RWPE2 (cell line): ENCODE data around the gene SERINC3.
A peak's percentile ranks its signal among the peaks of the same experiment; 100 is the strongest.

ENCODE experiments used
- ATAC-seq: fragments of 200-7000 bp; cut with Tn5 transposase; 3 replicates; pipeline ENCODE4 v1.9.1; 2021; ENCODE audit warnings: low read depth
- DNase-seq: peaks from one replicate; pipeline ENCODE4 v3.0.0-alpha.2; 2020; ENCODE audit warnings: low spot score
- H3K27ac ChIP-seq: fragments of 450-650 bp; 2 replicates; pipeline ENCODE4 v1.5.1; 2017; ENCODE audit warnings: mild to moderate bottlenecking; ENCODE audit not compliant: poor library complexity, severe bottlenecking
- H3K27me3 ChIP-seq: fragments of 250-450 bp; sonication (Bioruptor Pico); 2 replicates; pipeline ENCODE4 v1.5.1; 2021; ENCODE audit warnings: mild to moderate bottlenecking, moderate library complexity; ENCODE audit not compliant: insufficient read depth, poor library complexity, severe bottlenecking
- H3K36me3 ChIP-seq: fragments of 250-450 bp; sonication (Bioruptor Pico); 2 replicates; pipeline ENCODE4 v1.5.1; 2020; ENCODE audit warnings: low read depth, mild to moderate bottlenecking, moderate library complexity
- H3K4me1 ChIP-seq: fragments of 250-450 bp; sonication (Bioruptor Pico); 2 replicates; pipeline ENCODE4 v1.5.1; 2021; ENCODE audit warnings: mild to moderate bottlenecking, moderate library complexity; ENCODE audit not compliant: insufficient read depth, poor library complexity, severe bottlenecking
- H3K4me3 ChIP-seq: fragments of 250-450 bp; sonication (Bioruptor Pico); 2 replicates; pipeline ENCODE4 v1.5.1; 2021; ENCODE audit warnings: mild to moderate bottlenecking, moderate library complexity; ENCODE audit not compliant: severe bottlenecking
- H3K9me3 ChIP-seq: fragments of 250-450 bp; sonication (Bioruptor Pico); 2 replicates; pipeline ENCODE4 v1.5.1; 2021; ENCODE audit warnings: mild to moderate bottlenecking, moderate library complexity; ENCODE audit not compliant: severe bottlenecking
- CTCF ChIP-seq: fragments of 450-650 bp; IDR thresholded peaks from one replicate; pipeline ENCODE4 v1.5.1; 2017; ENCODE audit warnings: mild to moderate bottlenecking, moderate library complexity; ENCODE audit not compliant: poor library complexity, severe bottlenecking

The SERINC3 gene

GRCh38 chr20:44552950-44553908 is 31.4 kb upstream of the SERINC3 start:
- no peak for TF ChIP-seq CTCF
- DNase-seq, result no peak
- no peaks in the 10 kb centered on the region for H3K9me3 ChIP-seq

GRCh38 chr20:44552568-44552949 is 30.7 kb upstream of the SERINC3 start:
- Histone ChIP-seq H3K9me3 (no peaks in the 10 kb centered on the region), H3K27me3 (no peaks in the 10 kb centered on the region), H3K4me1 (peaks cover 12% of the 10 kb centered on the region), H3K27ac (no peak overlapping the region), H3K36me3 (peaks cover 5% of the 10 kb centered on the region; the same call in 1 of the 2 replicates), H3K4me3 (no peak overlapping the region)
- DNase-seq, result no peak
- ATAC-seq, result no peak
- no peak for TF ChIP-seq CTCF

More at GRCh38 chr20:44552950-44553908, 31.4 kb upstream of the SERINC3 start:
- ATAC-seq, result peak; percentile 95
- no peak overlapping the region for H3K27ac ChIP-seq
- no peak overlapping the region for H3K4me3 ChIP-seq
- peaks cover 12% of the 10 kb centered on the region for H3K4me1 ChIP-seq
- H3K27me3 ChIP-seq, result no peaks in the 10 kb centered on the region
- peaks cover 5% of the 10 kb centered on the region; the same call in 1 of the 2 replicates for H3K36me3 ChIP-seq

- Histone ChIP-seq H3K9me3 (no peaks in the 10 kb centered on the region), H3K4me3 (no peak overlapping the region), H3K27me3 (no peaks in the 10 kb centered on the region), H3K27ac (no peak overlapping the region), H3K4me1 (peaks cover 12% of the 10 kb centered on the region), H3K36me3 (peaks cover 5% of the 10 kb centered on the region; the same call in 1 of the 2 replicates)
- no peak for ATAC-seq
- TF ChIP-seq CTCF, result no peak
- no peak for DNase-seq
Observed at GRCh38 chr20:44552050-44552449, 30.2 kb upstream of the SERINC3 start.

- no peak for DNase-seq
- peaks cover 12% of the 10 kb centered on the region for H3K4me1 ChIP-seq
- TF ChIP-seq CTCF, result no peak
- H3K9me3 ChIP-seq, result no peaks in the 10 kb centered on the region
- H3K27me3 ChIP-seq, result no peaks in the 10 kb centered on the region
- ATAC-seq, result no peak
- H3K4me3 ChIP-seq, result no peak overlapping the region
- H3K27ac ChIP-seq, result no peak overlapping the region
- no peaks in the 10 kb centered on the region for H3K36me3 ChIP-seq
Observed at GRCh38 chr20:44549123-44549522, 27.3 kb upstream of the SERINC3 start.

- ATAC-seq (no peak), DNase-seq (no peak)
- Histone ChIP-seq H3K4me1 (no peaks in the 10 kb centered on the region), H3K27me3 (no peaks in the 10 kb centered on the region), H3K4me3 (no peak overlapping the region), H3K27ac (no peak overlapping the region), H3K36me3 (no peaks in the 10 kb centered on the region), H3K9me3 (no peaks in the 10 kb centered on the region)
- no peak for TF ChIP-seq CTCF
Observed at GRCh38 chr20:44547419-44547818, 25.5 kb upstream of the SERINC3 start.
